ENCODE results near the gene CFAP410. TPM values are rescaled to one million over a fixed set of nuclear protein-coding genes. Genes with fewer than 3 reads are reported as not detected.
A peak's percentile ranks its signal among the peaks of the same experiment; 100 is the strongest.

Gene CFAP410
- total and polyA plus RNA-seq, 2 donors (not counting 1 experiment from before 2014, with no cell fraction given), result 69.2 to 98.8 TPM

- Histone ChIP-seq H3K9ac (ENCODE audit: low read length) (no peak overlapping the region), H3K4me3 (ENCODE audit: control extremely low read depth in 1 of 5, extremely low read depth in 1 of 5, insufficient read depth in 1 of 5, low read depth in 2 of 5, low read length in 4 of 5) (no peak overlapping the region), H4K20me1 (ENCODE audit: control insufficient read depth, insufficient read depth, low read length, poor library complexity, severe bottlenecking) (peaks cover 46% of the 10 kb centered on the region), H3K36me3 (replicated peaks in 1 of 2; ENCODE audit: control extremely low read depth in 1 of 2, control insufficient read depth in 1 of 2, extremely low read depth in 1 of 2, insufficient read depth in 2 of 2, low read length in 1 of 2) (peaks cover 0 to 38% of the 10 kb centered on the region in 2 experiments), H3K4me2 (replicated peaks; ENCODE audit: low read depth, low read length, poor library complexity, severe bottlenecking) (no peak overlapping the region), H3K27me3 (replicated peaks in 1 of 4; ENCODE audit: control extremely low read depth in 1 of 4, control insufficient read depth in 3 of 4, insufficient read depth in 4 of 4, low read length in 3 of 4) (no peaks in the 10 kb centered on the region), H3K9me3 (ENCODE audit: control extremely low read depth in 1 of 3, control insufficient read depth in 2 of 3, insufficient read depth in 1 of 3, low read length in 2 of 3) (no peaks in the 10 kb centered on the region), H3K79me2 (ENCODE audit: control insufficient read depth, insufficient read depth, low read length) (no peaks in the 10 kb centered on the region), H2AFZ (ENCODE audit: insufficient read depth, low read depth, low read length, poor library complexity, severe bottlenecking) (no peak overlapping the region), H3K4me1 (ENCODE audit: control insufficient read depth in 2 of 2, insufficient read depth in 2 of 2, low read length in 2 of 2) (no peaks in the 10 kb centered on the region), H3K27ac (ENCODE audit: low read length in 2 of 2) (no peak overlapping the region)
- 96% methylated on average over 24 of the region's 25 CpGs for WGBS (ENCODE audit: insufficient coverage)
- intact Hi-C loops (cut with micrococcal nuclease), result no loop called here
- no peak for ATAC-seq (ENCODE audit: low read depth)
- H3K27me3 Mint-ChIP-seq, result no peaks in the 10 kb centered on the region
- ChIA-PET POLR2A (interaction anchor here (0.6 kb wide), 1 partner anchor 466 kb away, joined by 3 read pairs; no protein-coding TSS in a partner anchor), CTCF (no interaction called here)
- no peaks in the 10 kb centered on the region for H3K9me3 Mint-ChIP-seq (ENCODE audit: insufficient read depth)
- no peak for TF ChIP-seq CTCF (IDR thresholded peaks at IDR 0.05)
- TF ChIP-seq EZH2 (IDR thresholded peaks at IDR 0.05; ENCODE audit: borderline replicate concordance, insufficient read depth, low read depth, low read length, poor library complexity, severe bottlenecking), result no peak
- no peak for DNase-seq
- peak overlapping the region; percentile 71 for H3K27ac Mint-ChIP-seq
- no peak overlapping the region for H3K4me3 Mint-ChIP-seq
- H3K4me1 Mint-ChIP-seq, result no peaks in the 10 kb centered on the region
These were observed 10.8 kb downstream of the CFAP410 start for GRCh38 chr21:44328242-44328895.

- Histone ChIP-seq H3K27ac (ENCODE audit: low read length in 2 of 2) (no peak overlapping the region), H3K27me3 (replicated peaks in 1 of 4; ENCODE audit: control extremely low read depth in 1 of 4, control insufficient read depth in 3 of 4, insufficient read depth in 4 of 4, low read length in 3 of 4) (no peaks in the 10 kb centered on the region), H3K4me1 (ENCODE audit: control insufficient read depth in 2 of 2, insufficient read depth in 2 of 2, low read length in 2 of 2) (no peaks in the 10 kb centered on the region), H3K4me2 (replicated peaks; ENCODE audit: low read depth, low read length, poor library complexity, severe bottlenecking) (no peak overlapping the region), H3K36me3 (replicated peaks in 1 of 2; ENCODE audit: control extremely low read depth in 1 of 2, control insufficient read depth in 1 of 2, extremely low read depth in 1 of 2, insufficient read depth in 2 of 2, low read length in 1 of 2) (peaks cover 0 to 45% of the 10 kb centered on the region in 2 experiments), H3K79me2 (ENCODE audit: control insufficient read depth, insufficient read depth, low read length) (no peaks in the 10 kb centered on the region), H3K9me3 (ENCODE audit: control extremely low read depth in 1 of 3, control insufficient read depth in 2 of 3, insufficient read depth in 1 of 3, low read length in 2 of 3) (no peaks in the 10 kb centered on the region), H4K20me1 (ENCODE audit: control insufficient read depth, insufficient read depth, low read length, poor library complexity, severe bottlenecking) (peaks cover 41% of the 10 kb centered on the region), H2AFZ (ENCODE audit: insufficient read depth, low read depth, low read length, poor library complexity, severe bottlenecking) (no peak overlapping the region), H3K4me3 (ENCODE audit: control extremely low read depth in 1 of 5, extremely low read depth in 1 of 5, insufficient read depth in 1 of 5, low read depth in 2 of 5, low read length in 4 of 5) (no peak overlapping the region), H3K9ac (ENCODE audit: low read length) (no peak overlapping the region)
- DNase-seq (no peak), ATAC-seq (ENCODE audit: low read depth) (no peak)
- intact Hi-C loops (cut with micrococcal nuclease), result no loop called here
- H3K4me1 Mint-ChIP-seq, result no peaks in the 10 kb centered on the region
- no peak overlapping the region for H3K4me3 Mint-ChIP-seq
- no peaks in the 10 kb centered on the region for H3K9me3 Mint-ChIP-seq (ENCODE audit: insufficient read depth)
- CTCF ChIA-PET, result no interaction called here
- H3K27me3 Mint-ChIP-seq, result no peaks in the 10 kb centered on the region
- H3K27ac Mint-ChIP-seq, result no peak overlapping the region
- TF ChIP-seq EZH2 (IDR thresholded peaks at IDR 0.05; ENCODE audit: borderline replicate concordance, insufficient read depth, low read depth, low read length, poor library complexity, severe bottlenecking) (no peak), CTCF (IDR thresholded peaks at IDR 0.05) (no peak)
- POLR2A ChIA-PET, result interaction anchor here (0.6 kb wide), 1 partner anchor 467 kb away, joined by 3 read pairs; no protein-coding TSS in a partner anchor
- 88% methylated on average over 11 of the region's 11 CpGs for WGBS (ENCODE audit: insufficient coverage)
These were observed 11.6 kb downstream of the CFAP410 start for GRCh38 chr21:44327603-44327974.

All from B cell (primary cell).